GF-D8 (cell line): ENCODE measurements around the gene ZNF813.
"Not testable (repeated sequence)": the region's sequence is repeated elsewhere in the genome, so short reads cannot be mapped to it uniquely, and the experiment has no call there.

ENCODE experiments used
- DNase-seq: peaks from one replicate; lab custom pipeline; 2025; lab: John Stamatoyannopoulos, UW

Gene ZNF813

GRCh38 chr19:53467485-53468262, at the start of gene ZNF813:
Gene ZNF813, plus strand, starts transcription at chr19:53467733. Its CDS starts 16,090 bp downstream, at chr19:53483823.
- peak; percentile 50 for DNase-seq

GRCh38 chr19:53420520-53421315, 46.8 kb upstream of the ZNF813 start:
- DNase-seq: not testable (repeated sequence)

- no peak for DNase-seq
Observed at GRCh38 chr19:53422551-53422950, 45.0 kb upstream of the ZNF813 start.

GRCh38 chr19:53423074-53423473, 44.5 kb upstream of the ZNF813 start:
- DNase-seq: not testable (repeated sequence)

- DNase-seq: not testable (repeated sequence)
Observed at GRCh38 chr19:53423680-53424079, 43.9 kb upstream of the ZNF813 start.

GRCh38 chr19:53424968-53425597, 42.5 kb upstream of the ZNF813 start:
- no peak for DNase-seq

GRCh38 chr19:53431399-53432087, 36.0 kb upstream of the ZNF813 start, which contains the start of gene ZNF761:
Gene ZNF761, plus strand, starts transcription at chr19:53431984. Its CDS starts 15,285 bp downstream, at chr19:53447269.
- DNase-seq: peak; percentile 66

GRCh38 chr19:53432088-53432661, 35.4 kb upstream of the ZNF813 start:
- no peak for DNase-seq

GRCh38 chr19:53443809-53444208, 23.7 kb upstream of the ZNF813 start:
- not testable (repeated sequence) for DNase-seq

- DNase-seq: not testable (repeated sequence)
Observed at GRCh38 chr19:53447196-53447595, 20.3 kb upstream of the ZNF813 start.

- no peak for DNase-seq
Observed at GRCh38 chr19:53455828-53456227, 11.7 kb upstream of the ZNF813 start.

- DNase-seq: not testable (repeated sequence)
Observed at GRCh38 chr19:53460131-53460721, 7.3 kb upstream of the ZNF813 start.

GRCh38 chr19:53461866-53462265, 5.7 kb upstream of the ZNF813 start:
- no peak for DNase-seq

GRCh38 chr19:53462861-53463260, 4.7 kb upstream of the ZNF813 start:
- no peak for DNase-seq

GRCh38 chr19:53463263-53463662, 4.3 kb upstream of the ZNF813 start:
- no peak for DNase-seq

GRCh38 chr19:53466726-53467484, 628 bp upstream of the ZNF813 start:
- no peak for DNase-seq

GRCh38 chr19:53468628-53469027, 1.1 kb downstream of the ZNF813 start:
- DNase-seq: not testable (repeated sequence)

GRCh38 chr19:53471916-53472315, 4.4 kb downstream of the ZNF813 start:
- DNase-seq: no peak

- DNase-seq: not testable (repeated sequence)
Observed at GRCh38 chr19:53474832-53475231, 7.3 kb downstream of the ZNF813 start.

- not testable (repeated sequence) for DNase-seq
Observed at GRCh38 chr19:53475470-53475869, 7.9 kb downstream of the ZNF813 start.
